ENCODE data around the gene ADCY2. TPM values are rescaled to one million over a fixed set of nuclear protein-coding genes. Genes with fewer than 3 reads are reported as not detected.

ADCY2 gene
- total RNA-seq, 1 experiment from 2014 or later, result not detected

- in situ Hi-C loops (cut with HindIII; ENCODE audit: low pct_unique_long_range_greater_than_20kb, low sequenced_read_pairs), result no loop called here
- DNase-seq (ENCODE audit: low read depth), result no peak
Observed at GRCh38 chr5:7728076-7728475, 332.1 kb downstream of the ADCY2 start.

- in situ Hi-C loops (cut with HindIII; ENCODE audit: low pct_unique_long_range_greater_than_20kb, low sequenced_read_pairs), result no loop called here
- DNase-seq (ENCODE audit: low read depth), result no peak
Observed at GRCh38 chr5:7741415-7742065, 345.6 kb downstream of the ADCY2 start.

DNA sequence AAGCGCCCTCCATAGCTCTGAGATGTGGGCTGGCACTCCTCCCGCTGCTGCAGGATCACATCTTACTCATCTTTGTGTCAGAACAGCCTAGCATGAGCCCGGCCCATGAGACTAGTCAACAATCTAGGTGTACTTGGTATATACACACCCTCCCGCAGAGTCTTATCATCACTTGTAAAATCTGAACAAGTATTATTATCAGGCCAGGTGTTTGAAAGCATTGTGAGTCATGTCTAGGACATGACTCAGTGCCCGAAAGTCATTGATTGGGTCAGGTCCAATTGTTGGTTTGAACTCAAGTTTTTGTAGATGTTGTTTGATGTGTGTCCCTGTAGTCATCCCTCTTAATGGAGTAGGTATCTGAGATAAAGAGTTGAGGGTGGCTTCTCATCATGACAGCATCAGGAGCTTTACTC, 346.3 kb downstream of the ADCY2 start:
- no peak for DNase-seq (ENCODE audit: low read depth)
- in situ Hi-C loops (cut with HindIII; ENCODE audit: low pct_unique_long_range_greater_than_20kb, low sequenced_read_pairs), result no loop called here

DNA sequence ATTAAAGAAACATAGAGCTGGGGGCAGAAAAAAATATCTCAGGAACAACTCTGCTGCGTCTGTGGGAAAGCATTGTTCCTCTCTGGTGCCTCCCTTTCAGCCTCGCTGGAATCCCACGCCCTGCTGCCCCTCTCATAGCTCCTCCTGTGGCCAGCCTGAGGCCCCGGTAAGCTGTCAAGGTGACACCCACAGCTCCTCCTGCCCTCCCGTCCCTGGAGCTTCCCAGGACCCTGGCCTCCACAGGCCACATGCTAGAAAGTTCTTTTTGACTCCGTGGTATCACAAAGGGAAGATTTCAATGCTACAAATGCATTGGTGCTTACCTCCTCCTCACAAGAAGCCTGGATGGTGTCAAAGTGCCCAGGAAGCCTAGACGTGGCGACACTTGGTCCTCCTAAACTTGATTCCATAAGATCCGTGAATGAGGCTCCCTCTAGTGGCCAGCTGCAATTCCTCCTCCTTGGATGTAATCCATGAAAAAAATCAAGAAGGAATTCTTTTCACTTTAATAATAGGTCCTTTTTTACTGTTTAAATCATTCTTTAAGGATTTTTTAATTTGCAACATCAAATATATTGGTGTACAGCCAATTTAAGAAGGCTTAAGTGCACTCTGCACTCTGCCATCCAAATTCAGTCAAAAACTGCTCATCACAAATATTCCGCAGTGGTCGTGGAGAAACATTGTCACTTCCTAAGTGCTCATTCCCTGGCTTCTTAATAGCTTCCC, 350.1 kb downstream of the ADCY2 start:
- peak; percentile 35 for DNase-seq (ENCODE audit: low read depth)
- in situ Hi-C loops (cut with HindIII; ENCODE audit: low pct_unique_long_range_greater_than_20kb, low sequenced_read_pairs), result no loop called here

DNA sequence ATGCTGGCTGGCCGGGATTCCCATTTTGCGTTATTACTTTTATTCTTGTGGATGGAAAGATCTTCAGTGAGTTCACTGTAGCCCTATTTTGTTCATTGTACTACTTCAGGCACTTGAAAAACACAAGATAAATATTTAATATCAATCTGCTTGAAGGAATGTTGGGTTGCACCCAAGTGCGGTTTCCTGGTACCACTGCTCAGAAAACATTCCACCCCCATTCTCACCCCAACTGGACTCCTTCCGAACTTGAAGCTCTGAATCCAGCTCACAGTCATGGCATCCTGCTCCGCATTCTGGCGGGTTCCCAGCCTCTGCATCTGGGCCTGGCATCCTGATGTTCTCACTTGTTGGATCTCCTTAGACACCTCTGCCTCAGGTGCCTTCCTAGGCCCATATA, 351.8 kb downstream of the ADCY2 start:
- DNase-seq (ENCODE audit: low read depth), result no peak
- in situ Hi-C loops (cut with HindIII; ENCODE audit: low pct_unique_long_range_greater_than_20kb, low sequenced_read_pairs), result no loop called here

- no peak for DNase-seq (ENCODE audit: low read depth)
- in situ Hi-C loops (cut with HindIII; ENCODE audit: low pct_unique_long_range_greater_than_20kb, low sequenced_read_pairs), result no loop called here
Observed at GRCh38 chr5:7749626-7750025, 353.7 kb downstream of the ADCY2 start.

DNA sequence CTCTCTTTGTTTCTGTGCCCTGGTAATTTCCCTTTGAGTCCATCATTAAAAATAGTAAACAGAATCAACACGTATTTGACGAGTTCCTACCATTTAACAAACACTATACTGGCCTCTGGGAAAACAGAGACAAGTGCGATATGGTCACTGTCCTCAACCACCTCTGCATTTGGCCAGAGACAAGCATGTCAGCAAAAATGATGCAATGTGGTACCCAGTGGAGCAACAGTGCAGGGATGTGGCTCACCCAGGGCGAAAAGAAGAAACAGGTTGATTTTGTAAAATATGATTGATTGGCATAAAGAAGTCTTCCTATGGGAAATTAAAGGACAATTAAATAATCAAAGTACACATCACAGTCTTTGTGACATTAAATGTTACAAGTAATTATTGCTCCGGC, 355.9 kb downstream of the ADCY2 start:
- in situ Hi-C loops (cut with HindIII; ENCODE audit: low pct_unique_long_range_greater_than_20kb, low sequenced_read_pairs), result no loop called here

DNA sequence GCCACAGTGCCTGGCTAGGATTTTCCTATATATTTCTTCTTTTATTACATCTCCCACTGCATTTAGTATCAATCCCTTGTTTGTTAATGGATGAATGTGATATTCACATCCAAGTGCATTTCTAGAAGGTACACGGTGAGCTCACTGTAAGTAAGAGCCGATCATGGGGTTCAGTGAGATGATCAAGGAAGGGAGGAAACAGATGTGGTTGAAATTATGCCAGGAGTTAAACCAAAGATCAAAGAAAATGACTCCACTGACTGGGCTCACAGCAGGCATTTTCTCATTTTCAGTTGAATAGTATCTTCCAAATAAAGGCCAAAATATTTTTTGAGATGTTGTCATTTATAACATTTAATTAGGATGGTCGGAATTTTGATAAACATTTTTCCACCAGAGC, 357.2 kb downstream of the ADCY2 start:
- no peak for DNase-seq (ENCODE audit: low read depth)
- in situ Hi-C loops (cut with HindIII; ENCODE audit: low pct_unique_long_range_greater_than_20kb, low sequenced_read_pairs), result no loop called here

More for the DNA sequence above, 355.9 kb downstream of the ADCY2 start:
- no peak for DNase-seq (ENCODE audit: low read depth)

- in situ Hi-C loops (cut with HindIII; ENCODE audit: low pct_unique_long_range_greater_than_20kb, low sequenced_read_pairs), result no loop called here
- DNase-seq (ENCODE audit: low read depth), result no peak
Observed at GRCh38 chr5:7753596-7753995, 357.7 kb downstream of the ADCY2 start.

DNA sequence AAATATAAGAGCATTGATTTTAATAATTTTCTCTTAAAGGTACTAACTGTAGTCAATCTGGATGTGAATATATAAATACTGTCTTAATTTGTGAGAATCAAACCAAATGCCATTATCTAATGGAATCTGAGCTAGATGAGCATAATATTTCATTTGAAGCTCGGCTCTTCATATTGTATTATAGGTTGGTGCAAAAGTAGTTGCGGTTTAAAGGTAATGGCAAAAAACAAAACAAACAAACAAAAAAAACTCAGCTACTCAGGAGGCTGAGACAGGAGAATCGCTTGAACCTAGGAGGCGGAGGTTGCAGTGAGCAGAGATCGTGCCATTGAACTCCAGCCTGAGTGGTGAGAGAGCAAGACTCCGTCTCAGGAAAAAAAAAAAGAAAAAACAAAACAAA, 358.6 kb downstream of the ADCY2 start:
- in situ Hi-C loops (cut with HindIII; ENCODE audit: low pct_unique_long_range_greater_than_20kb, low sequenced_read_pairs), result no loop called here

GRCh38 chr5:7754997-7755596, 359.2 kb downstream of the ADCY2 start:
- peak; percentile 41 for DNase-seq (ENCODE audit: low read depth)
- in situ Hi-C loops (cut with HindIII; ENCODE audit: low pct_unique_long_range_greater_than_20kb, low sequenced_read_pairs), result no loop called here

More for the DNA sequence above, 358.6 kb downstream of the ADCY2 start:
- DNase-seq (ENCODE audit: low read depth), result no peak

GRCh38 chr5:7755958-7756357, 360.0 kb downstream of the ADCY2 start:
- in situ Hi-C loops (cut with HindIII; ENCODE audit: low pct_unique_long_range_greater_than_20kb, low sequenced_read_pairs), result no loop called here
- DNase-seq (ENCODE audit: low read depth), result no peak

GRCh38 chr5:7756453-7756852, 360.5 kb downstream of the ADCY2 start:
- DNase-seq (ENCODE audit: low read depth), result no peak
- in situ Hi-C loops (cut with HindIII; ENCODE audit: low pct_unique_long_range_greater_than_20kb, low sequenced_read_pairs), result no loop called here

DNA sequence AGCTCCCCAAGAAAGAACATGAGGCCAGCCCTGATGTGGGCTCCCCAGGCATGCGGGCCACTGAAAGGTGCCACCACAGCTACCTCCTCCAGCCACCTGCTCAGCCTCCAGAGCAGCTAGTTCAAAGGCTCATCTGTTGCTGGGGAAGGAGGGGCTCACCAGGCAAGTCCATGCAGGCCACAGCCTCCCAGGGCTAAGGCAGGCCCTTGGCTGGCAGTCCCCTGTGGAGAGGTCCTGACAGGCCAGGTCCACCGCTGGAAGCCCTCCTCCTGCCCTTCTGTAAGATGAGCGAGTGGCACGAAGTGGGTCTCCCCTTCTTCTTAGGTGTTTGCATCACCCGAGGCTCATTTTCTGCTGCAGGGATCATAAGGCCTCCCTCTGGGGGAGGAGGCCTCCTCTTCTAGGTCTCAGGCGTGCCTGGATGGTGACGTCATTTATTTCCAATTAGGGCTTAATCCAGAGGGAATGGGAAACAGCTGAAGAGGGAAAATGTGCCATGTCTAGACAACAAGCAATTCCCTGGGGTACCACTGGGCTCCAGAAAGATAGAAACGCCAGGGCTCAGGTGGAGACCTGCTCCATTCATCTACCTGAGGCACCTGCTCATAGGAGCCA, 363.4 kb downstream of the ADCY2 start:
- DNase-seq (ENCODE audit: low read depth), result no peak
- in situ Hi-C loops (cut with HindIII; ENCODE audit: low pct_unique_long_range_greater_than_20kb, low sequenced_read_pairs), result no loop called here

DNA sequence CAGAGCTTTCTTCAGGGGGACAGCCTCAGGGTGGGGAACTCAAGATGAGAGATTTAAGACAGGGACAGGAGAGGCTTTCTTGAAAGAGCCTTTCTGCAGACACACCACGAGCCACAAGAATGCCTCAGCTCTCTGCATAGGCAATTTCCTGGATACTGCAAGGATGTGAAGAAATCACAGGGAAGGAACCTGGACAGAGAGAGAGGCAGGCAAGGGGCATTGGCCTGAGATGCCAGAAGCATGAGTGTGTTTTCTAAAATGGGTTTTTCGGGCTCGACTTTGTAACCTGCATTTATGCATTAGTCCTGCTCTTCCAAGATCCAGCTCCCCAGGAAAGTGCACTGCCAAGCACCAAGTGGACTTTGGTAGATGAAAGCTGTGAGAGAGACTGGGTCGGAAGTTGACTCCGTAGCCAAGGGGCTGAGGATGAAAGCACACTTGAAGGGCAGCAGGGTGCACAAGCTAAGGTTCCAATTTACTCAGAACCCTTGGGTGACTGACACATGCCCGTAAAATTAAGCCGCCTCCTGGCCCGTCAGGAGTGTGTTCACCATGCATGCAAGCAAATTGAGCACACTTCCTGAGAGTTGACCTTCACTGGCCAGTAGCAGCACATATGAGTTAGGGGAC, 364.1 kb downstream of the ADCY2 start:
- no peak for DNase-seq (ENCODE audit: low read depth)
- in situ Hi-C loops (cut with HindIII; ENCODE audit: low pct_unique_long_range_greater_than_20kb, low sequenced_read_pairs), result no loop called here

DNA sequence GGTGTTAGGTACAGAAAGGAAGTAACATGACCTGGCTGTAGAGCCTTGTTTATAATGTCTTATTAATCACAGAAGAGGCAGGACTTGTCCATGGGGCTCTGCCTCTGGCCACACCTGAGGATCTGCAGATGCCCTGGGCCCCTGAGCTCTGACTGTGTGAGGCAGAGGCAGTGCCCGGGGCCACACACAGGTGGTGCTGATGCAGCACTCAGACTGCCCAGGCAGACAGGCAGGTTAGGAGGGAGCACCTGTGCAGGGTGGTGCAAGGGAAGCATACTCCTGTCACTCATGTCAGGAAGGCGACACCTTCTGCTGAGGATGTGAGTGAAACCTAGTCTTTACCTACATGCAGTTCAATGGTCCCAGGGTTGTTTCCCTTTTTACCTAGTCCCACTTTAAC, 366.3 kb downstream of the ADCY2 start:
- no peak for DNase-seq (ENCODE audit: low read depth)
- in situ Hi-C loops (cut with HindIII; ENCODE audit: low pct_unique_long_range_greater_than_20kb, low sequenced_read_pairs), result no loop called here

DNA sequence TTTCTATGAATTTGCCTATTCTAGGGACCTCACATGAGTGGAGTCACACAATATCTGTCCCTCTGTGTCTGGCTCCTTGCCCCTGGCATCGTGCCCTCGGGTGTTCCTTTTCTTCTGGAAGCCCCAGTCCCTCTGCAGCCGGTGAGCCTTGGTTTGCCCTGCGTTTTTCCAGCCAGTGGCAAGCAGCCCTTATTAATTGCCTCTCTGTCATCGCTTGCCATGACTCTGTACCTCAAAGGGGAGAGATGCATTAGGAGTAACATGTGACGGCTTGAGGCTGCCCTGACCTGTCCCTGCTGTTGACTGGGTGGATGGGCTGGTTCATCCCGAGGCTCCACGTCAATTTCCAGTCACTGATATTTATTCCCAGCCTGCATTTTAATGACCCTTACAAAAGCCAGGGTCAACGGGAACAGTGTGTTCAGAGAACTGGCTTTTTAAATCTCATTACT, 367.7 kb downstream of the ADCY2 start:
- DNase-seq (ENCODE audit: low read depth), result no peak
- in situ Hi-C loops (cut with HindIII; ENCODE audit: low pct_unique_long_range_greater_than_20kb, low sequenced_read_pairs), result no loop called here

GRCh38 chr5:7764452-7764851, 368.5 kb downstream of the ADCY2 start:
- in situ Hi-C loops (cut with HindIII; ENCODE audit: low pct_unique_long_range_greater_than_20kb, low sequenced_read_pairs), result no loop called here
- no peak for DNase-seq (ENCODE audit: low read depth)

- in situ Hi-C loops (cut with HindIII; ENCODE audit: low pct_unique_long_range_greater_than_20kb, low sequenced_read_pairs), result no loop called here
- DNase-seq (ENCODE audit: low read depth), result no peak
Observed at GRCh38 chr5:7770436-7770835, 374.5 kb downstream of the ADCY2 start.

Data from Caki2 (cell line).